Parathyroid adenoma (tissue), 2 donors: ENCODE results near the gene ATXN10.

Source experiments
- H2AFZ ChIP-seq: fragments of 300-600 bp; sonication (generic); one replicate; pipeline ENCODE4 v1.7.0; 2017; ENCODE audit warnings: antibody characterized with exemption, mild to moderate bottlenecking
- H3K27ac ChIP-seq: fragments of 300-600 bp; sonication (generic); one replicate; pipeline ENCODE4 v1.7.0; 2017
- H3K27me3 ChIP-seq: fragments of 300-600 bp; sonication (generic); one replicate; pipeline ENCODE4 v1.7.0; 2017; ENCODE audit warnings: low read length; ENCODE audit not compliant: control insufficient read depth, insufficient read depth
- H3K36me3 ChIP-seq: fragments of 300-600 bp; sonication (generic); one replicate; pipeline ENCODE4 v1.7.0; 2017; ENCODE audit warnings: low read length; ENCODE audit not compliant: control insufficient read depth, insufficient read depth
- H3K4me1 ChIP-seq: fragments of 300-600 bp; sonication (generic); one replicate; pipeline ENCODE4 v1.7.0; 2017; ENCODE audit warnings: control low read depth
- H3K4me2 ChIP-seq: fragments of 300-600 bp; sonication (generic); one replicate; pipeline ENCODE4 v1.7.0; 2017; ENCODE audit warnings: low read length
- H3K4me3 ChIP-seq: fragments of 300-600 bp; sonication (generic); one replicate; pipeline ENCODE4 v1.7.0; 2017; ENCODE audit warnings: low read depth, low read length
- H3K79me2 ChIP-seq: fragments of 300-600 bp; sonication (generic); one replicate; pipeline ENCODE4 v1.7.0; 2017; ENCODE audit warnings: control low read depth
- H3K9ac ChIP-seq: fragments of 300-600 bp; sonication (generic); one replicate; pipeline ENCODE4 v1.7.0; 2017; ENCODE audit warnings: mild to moderate bottlenecking
- H3K9me3 ChIP-seq: fragments of 300-600 bp; sonication (generic); one replicate; pipeline ENCODE4 v1.7.0; 2017; ENCODE audit warnings: low read length; ENCODE audit not compliant: control insufficient read depth
- TF ChIP-seq, protein P1 (sequence below): fragments of 300-600 bp; sonication (generic); IDR thresholded peaks from one replicate; pipeline ENCODE4 v1.7.0; 2017; ENCODE audit warnings: antibody characterized with exemption, mild to moderate bottlenecking
- donor health status: primary hyperparathyroidism.

ATXN10 gene

GRCh38 chr22:45871721-45872120 is 200.1 kb downstream of the ATXN10 start:
- Histone ChIP-seq H3K9me3 (no peaks in the 10 kb centered on the region), H3K27me3 (peaks cover 6% of the 10 kb centered on the region), H3K4me3 (no peak overlapping the region), H2AFZ (no peak overlapping the region), H3K9ac (no peak overlapping the region), H3K27ac (no peak overlapping the region), H3K4me1 (no peaks in the 10 kb centered on the region), H3K36me3 (peaks cover 4% of the 10 kb centered on the region), H3K79me2 (no peaks in the 10 kb centered on the region), H3K4me2 (no peak overlapping the region)
- TF ChIP-seq, protein P1, sequence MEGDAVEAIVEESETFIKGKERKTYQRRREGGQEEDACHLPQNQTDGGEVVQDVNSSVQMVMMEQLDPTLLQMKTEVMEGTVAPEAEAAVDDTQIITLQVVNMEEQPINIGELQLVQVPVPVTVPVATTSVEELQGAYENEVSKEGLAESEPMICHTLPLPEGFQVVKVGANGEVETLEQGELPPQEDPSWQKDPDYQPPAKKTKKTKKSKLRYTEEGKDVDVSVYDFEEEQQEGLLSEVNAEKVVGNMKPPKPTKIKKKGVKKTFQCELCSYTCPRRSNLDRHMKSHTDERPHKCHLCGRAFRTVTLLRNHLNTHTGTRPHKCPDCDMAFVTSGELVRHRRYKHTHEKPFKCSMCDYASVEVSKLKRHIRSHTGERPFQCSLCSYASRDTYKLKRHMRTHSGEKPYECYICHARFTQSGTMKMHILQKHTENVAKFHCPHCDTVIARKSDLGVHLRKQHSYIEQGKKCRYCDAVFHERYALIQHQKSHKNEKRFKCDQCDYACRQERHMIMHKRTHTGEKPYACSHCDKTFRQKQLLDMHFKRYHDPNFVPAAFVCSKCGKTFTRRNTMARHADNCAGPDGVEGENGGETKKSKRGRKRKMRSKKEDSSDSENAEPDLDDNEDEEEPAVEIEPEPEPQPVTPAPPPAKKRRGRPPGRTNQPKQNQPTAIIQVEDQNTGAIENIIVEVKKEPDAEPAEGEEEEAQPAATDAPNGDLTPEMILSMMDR: no peak

- no peak overlapping the region for H2AFZ ChIP-seq
- no peak overlapping the region for H3K9ac ChIP-seq
Measured at GRCh38 chr22:45872659-45873263, 201.1 kb downstream of the ATXN10 start.

DNA sequence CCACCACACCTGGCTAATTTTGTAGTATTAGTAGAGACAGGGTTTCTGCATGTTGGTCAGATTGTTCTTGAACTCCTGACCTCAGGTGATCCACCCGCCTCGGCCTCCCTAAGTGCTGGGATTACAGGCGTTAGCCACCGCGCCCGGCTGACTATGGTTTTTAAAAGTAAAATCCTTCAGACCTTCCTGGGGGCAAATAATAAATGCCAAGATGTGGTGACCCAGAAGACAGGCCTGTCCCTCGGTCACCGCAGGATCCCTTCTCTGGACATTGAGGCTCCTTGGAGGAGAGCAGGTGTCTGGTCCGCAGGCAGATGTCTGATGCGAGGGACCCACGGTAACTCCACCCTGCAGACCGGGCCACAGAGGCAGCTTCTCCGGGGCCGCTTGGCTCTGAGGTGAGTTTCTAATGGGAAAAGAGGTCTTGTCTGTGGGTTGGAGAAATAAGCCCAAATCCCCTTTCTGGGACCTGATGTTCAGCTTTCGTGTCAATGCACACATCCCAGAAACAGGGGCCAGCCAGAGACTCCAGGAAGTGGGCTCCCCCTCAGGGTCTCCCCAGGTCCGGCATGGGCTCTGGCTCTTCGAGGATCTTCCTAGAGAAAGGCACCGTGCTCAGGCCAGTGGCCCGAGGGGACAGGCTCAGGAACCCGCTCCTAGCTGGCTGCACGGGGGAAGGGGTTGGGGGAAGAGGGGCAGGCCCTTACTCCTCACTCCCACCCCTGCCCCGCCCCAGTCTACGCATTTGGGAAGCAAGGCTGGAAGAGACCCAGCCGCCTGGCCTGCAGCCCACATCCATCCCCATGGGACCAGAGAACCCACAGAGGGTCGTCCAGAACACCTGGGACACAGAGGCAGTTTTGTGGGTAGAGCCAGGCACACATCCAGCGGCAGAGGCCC is 204.8 kb downstream of the ATXN10 start:
- no peak overlapping the region for H3K4me3 ChIP-seq
- TF ChIP-seq, protein P1: no peak
- H3K27ac ChIP-seq: no peak overlapping the region
- peaks cover 3% of the 10 kb centered on the region for H3K27me3 ChIP-seq
- no peak overlapping the region for H3K4me2 ChIP-seq
- no peak overlapping the region for H3K9ac ChIP-seq
- H3K36me3 ChIP-seq: peaks cover 4% of the 10 kb centered on the region
- H3K4me1 ChIP-seq: no peaks in the 10 kb centered on the region
- no peak overlapping the region for H2AFZ ChIP-seq
- H3K79me2 ChIP-seq: no peaks in the 10 kb centered on the region
- H3K9me3 ChIP-seq: no peaks in the 10 kb centered on the region

More at GRCh38 chr22:45872659-45873263, 201.1 kb downstream of the ATXN10 start:
- Histone ChIP-seq H3K9me3 (no peaks in the 10 kb centered on the region), H3K27ac (no peak overlapping the region), H3K4me3 (no peak overlapping the region), H3K27me3 (peaks cover 3% of the 10 kb centered on the region), H3K4me2 (no peak overlapping the region), H3K36me3 (peaks cover 4% of the 10 kb centered on the region), H3K4me1 (no peaks in the 10 kb centered on the region), H3K79me2 (no peaks in the 10 kb centered on the region)
- TF ChIP-seq, protein P1: no peak

GRCh38 chr22:45877036-45877380 is 205.4 kb downstream of the ATXN10 start:
- no peak overlapping the region for H3K4me3 ChIP-seq
- H2AFZ ChIP-seq: no peak overlapping the region
- peaks cover 3% of the 10 kb centered on the region for H3K27me3 ChIP-seq
- no peak overlapping the region for H3K9ac ChIP-seq
- H3K4me2 ChIP-seq: no peak overlapping the region
- TF ChIP-seq, protein P1: no peak
- peaks cover 4% of the 10 kb centered on the region for H3K36me3 ChIP-seq
- H3K9me3 ChIP-seq: no peaks in the 10 kb centered on the region
- H3K79me2 ChIP-seq: no peaks in the 10 kb centered on the region
- no peak overlapping the region for H3K27ac ChIP-seq
- no peaks in the 10 kb centered on the region for H3K4me1 ChIP-seq
